ENCODE measurements around the gene KDM4C.

Gene KDM4C

GRCh38 chr9:7042124-7042523 is 284.4 kb downstream of the KDM4C start:
- DNase-seq (ENCODE audit: low read depth in 3 of 3) = no peak

GRCh38 chr9:7045361-7045760 is 287.6 kb downstream of the KDM4C start:
- DNase-seq (ENCODE audit: low read depth in 3 of 3) = no peak

- no peak for DNase-seq (ENCODE audit: low read depth in 3 of 3)
These were observed 293.9 kb downstream of the KDM4C start for GRCh38 chr9:7051711-7052110.

GRCh38 chr9:7053903-7054302 is 296.1 kb downstream of the KDM4C start:
- no peak for DNase-seq (ENCODE audit: low read depth in 3 of 3)

- no peak for DNase-seq (ENCODE audit: low read depth in 3 of 3)
These were observed 297.6 kb downstream of the KDM4C start for GRCh38 chr9:7055171-7055903.

GRCh38 chr9:7056254-7056653 is 298.5 kb downstream of the KDM4C start:
- no peak for DNase-seq (ENCODE audit: low read depth in 3 of 3)

GRCh38 chr9:7058473-7058872 is 300.7 kb downstream of the KDM4C start:
- no peak for DNase-seq (ENCODE audit: low read depth in 3 of 3)

- DNase-seq (ENCODE audit: low read depth in 3 of 3) = no peak
These were observed 309.4 kb downstream of the KDM4C start for GRCh38 chr9:7067169-7067568.

GRCh38 chr9:7071916-7072315 is 314.1 kb downstream of the KDM4C start:
- DNase-seq (ENCODE audit: low read depth in 3 of 3) = no peak

- DNase-seq (ENCODE audit: low read depth in 3 of 3) = no peak
These were observed 315.9 kb downstream of the KDM4C start for GRCh38 chr9:7073706-7074105.

- DNase-seq (ENCODE audit: low read depth in 3 of 3) = no peak
These were observed 317.4 kb downstream of the KDM4C start for GRCh38 chr9:7075154-7075553.

- DNase-seq (ENCODE audit: low read depth in 3 of 3) = no peak
These were observed 321.3 kb downstream of the KDM4C start for GRCh38 chr9:7079051-7079450.

- DNase-seq (ENCODE audit: low read depth in 3 of 3) = no peak
These were observed 323.4 kb downstream of the KDM4C start for GRCh38 chr9:7081065-7081600.

GRCh38 chr9:7083192-7083591 is 325.4 kb downstream of the KDM4C start:
- DNase-seq (ENCODE audit: low read depth in 3 of 3) = no peak

GRCh38 chr9:7085357-7085756 is 327.6 kb downstream of the KDM4C start:
- DNase-seq (ENCODE audit: low read depth in 3 of 3) = no peak

- DNase-seq (ENCODE audit: low read depth in 3 of 3) = no peak
These were observed 328.6 kb downstream of the KDM4C start for GRCh38 chr9:7086389-7086788.

- no peak for DNase-seq (ENCODE audit: low read depth in 3 of 3)
These were observed 330.8 kb downstream of the KDM4C start for GRCh38 chr9:7088611-7089010.

- no peak for DNase-seq (ENCODE audit: low read depth in 3 of 3)
These were observed 331.8 kb downstream of the KDM4C start for GRCh38 chr9:7089406-7090193.

- DNase-seq (ENCODE audit: low read depth in 3 of 3) = no peak
These were observed 335.3 kb downstream of the KDM4C start for GRCh38 chr9:7093040-7093439.

- no peak for DNase-seq (ENCODE audit: low read depth in 3 of 3)
These were observed 336.3 kb downstream of the KDM4C start for GRCh38 chr9:7094052-7094451.

- DNase-seq (ENCODE audit: low read depth in 3 of 3) = no peak
These were observed 336.8 kb downstream of the KDM4C start for GRCh38 chr9:7094576-7094975.

- DNase-seq (ENCODE audit: low read depth in 3 of 3) = no peak
These were observed 337.3 kb downstream of the KDM4C start for GRCh38 chr9:7095058-7095457.

Measured in stimulated activated CD4-positive, alpha-beta T cell treated with anti-CD3 and anti-CD28 coated beads, TNF-alpha, amount 100 ng/mL, for 48 hours (primary cell).